Retina (tissue), 1 donor: ENCODE results near the gene PAPLN.
A peak's percentile ranks its signal among the peaks of the same experiment; 100 is the strongest.
"Not testable (repeated sequence)": the region's sequence is repeated elsewhere in the genome, so short reads cannot be mapped to it uniquely, and the experiment has no call there.

Experiments
- DNase-seq: peaks from one replicate; pipeline ENCODE4 v3.0.0-alpha.2; 2016

The PAPLN gene

GRCh38 chr14:73293782-73294781 lies 56.8 kb downstream of the PAPLN start:
- no peak for DNase-seq

GRCh38 chr14:73295198-73295796 lies 58.0 kb downstream of the PAPLN start:
- peak; percentile 28 for DNase-seq

- DNase-seq, result no peak
Measured at GRCh38 chr14:73305499-73305898, 68.2 kb downstream of the PAPLN start.

- DNase-seq, result no peak
Measured at GRCh38 chr14:73307261-73307660, 70.0 kb downstream of the PAPLN start.

GRCh38 chr14:73309207-73309606 lies 71.9 kb downstream of the PAPLN start:
- DNase-seq, result not testable (repeated sequence)

- no peak for DNase-seq
Measured at GRCh38 chr14:73311708-73312030, 74.4 kb downstream of the PAPLN start.

- DNase-seq, result no peak
Measured at GRCh38 chr14:73312687-73313086, 75.4 kb downstream of the PAPLN start.

- DNase-seq, result no peak
Measured at GRCh38 chr14:73313151-73313550, 75.8 kb downstream of the PAPLN start.

GRCh38 chr14:73323896-73324399 lies 86.6 kb downstream of the PAPLN start:
- DNase-seq, result no peak
